Measurements from ENCODE around the gene MBD3.
"Not testable (repeated sequence)": the region's sequence is repeated elsewhere in the genome, so short reads cannot be mapped to it uniquely, and the experiment has no call there.

The MBD3 gene

GRCh38 chr19:1592755-1593500, at the start of gene MBD3:
Gene MBD3 (minus strand): TSS chr19:1592865. CDS start chr19:1592631, 234 bp downstream.
- peak; percentile 79 to 83 for DNase-seq

- DNase-seq, result not testable (repeated sequence)
Observed at GRCh38 chr19:1640893-1641448, 48.3 kb upstream of the MBD3 start.

- no peak for DNase-seq
Observed at GRCh38 chr19:1636325-1637236, 43.9 kb upstream of the MBD3 start.

- no peak for DNase-seq
Observed at GRCh38 chr19:1634938-1635243, 42.2 kb upstream of the MBD3 start.

- no peak for DNase-seq
Observed at GRCh38 chr19:1634242-1634937, 41.7 kb upstream of the MBD3 start.

GRCh38 chr19:1633269-1633826, 40.7 kb upstream of the MBD3 start:
- DNase-seq, result no peak

GRCh38 chr19:1632462-1633268, 40.0 kb upstream of the MBD3 start:
- no peak for DNase-seq

GRCh38 chr19:1631557-1632100, 39.0 kb upstream of the MBD3 start:
- no peak for DNase-seq

GRCh38 chr19:1630811-1631210, 38.1 kb upstream of the MBD3 start:
- no peak for DNase-seq

GRCh38 chr19:1630012-1630411, 37.3 kb upstream of the MBD3 start:
- no peak for DNase-seq

- DNase-seq, result no peak
Observed at GRCh38 chr19:1629256-1629808, 36.7 kb upstream of the MBD3 start.

GRCh38 chr19:1627194-1627593, 34.5 kb upstream of the MBD3 start:
- DNase-seq, result no peak

- no peak for DNase-seq
Observed at GRCh38 chr19:1626417-1627010, 33.8 kb upstream of the MBD3 start.

- peak; percentile 34 to 40 for DNase-seq
Observed at GRCh38 chr19:1624458-1624857, 31.8 kb upstream of the MBD3 start.

- DNase-seq, result no peak
Observed at GRCh38 chr19:1622541-1622940, 29.9 kb upstream of the MBD3 start.

- DNase-seq, result no peak
Observed at GRCh38 chr19:1622007-1622406, 29.3 kb upstream of the MBD3 start.

GRCh38 chr19:1621574-1621973, 28.9 kb upstream of the MBD3 start:
- no peak for DNase-seq

GRCh38 chr19:1621021-1621420, 28.4 kb upstream of the MBD3 start:
- no peak for DNase-seq

GRCh38 chr19:1620502-1620901, 27.8 kb upstream of the MBD3 start:
- DNase-seq, result no peak

- no peak for DNase-seq
Observed at GRCh38 chr19:1619703-1620102, 27.0 kb upstream of the MBD3 start.

GRCh38 chr19:1619094-1619439, 26.4 kb upstream of the MBD3 start:
- no peak for DNase-seq

Data from activated CD4-positive, alpha-beta T cell treated with anti-CD3 and anti-CD28 coated beads, Interleukin-2, amount 50 U/mL, for 4 hours (primary cell).